SK-N-MC (cell line): Measurements from ENCODE around the gene AFF4.

Experiments
- DNase-seq: peaks from one replicate; pipeline ENCODE4 v3.0.0-alpha.2; 2011; ENCODE audit warnings: low read depth, low spot score
- H3K27ac ChIP-seq: fragments of 200-600 bp; sonication (generic); 2 replicates; pipeline ENCODE4 v1.5.1; 2016; ENCODE audit warnings: mixed run types
- H3K36me3 ChIP-seq: fragments of 200-600 bp; sonication (generic); 2 replicates; pipeline ENCODE4 v1.6.1; 2017; ENCODE audit warnings: antibody characterized with exemption, low read length, mixed read lengths; ENCODE audit not compliant: insufficient read depth
- H3K4me3 ChIP-seq: fragments of 200-600 bp; sonication (generic); 2 replicates; pipeline ENCODE4 v1.5.1; 2016
- H3K9ac ChIP-seq: fragments of 200-600 bp; sonication (generic); 2 replicates; pipeline ENCODE4 v1.8.0; 2017; ENCODE audit warnings: mixed run types, mixed read lengths; ENCODE audit not compliant: insufficient read length
- H3K9me3 ChIP-seq: fragments of 200-600 bp; sonication (generic); 2 replicates; pipeline ENCODE4 v1.6.1; 2017; ENCODE audit warnings: low read depth, mild to moderate bottlenecking, antibody characterized with exemption, low read length, moderate library complexity, mixed read lengths
- EZH2 ChIP-seq: fragments of 200-600 bp; sonication (generic); IDR thresholded peaks from one replicate; pipeline ENCODE4 v1.6.1; 2017; ENCODE audit warnings: antibody characterized with exemption
- FOXP2 ChIP-seq: optimal IDR thresholded peaks from 2 replicates; pipeline ENCODE3; 2011; ENCODE audit warnings: mild to moderate bottlenecking, moderate library complexity; ENCODE audit not compliant: insufficient read depth; ENCODE audit errors: extremely low read length, control extremely low read depth
- POLR2AphosphoS5 ChIP-seq: IDR thresholded peaks from 2 replicates; pipeline ENCODE4 v1.6.1; 2012; ENCODE audit warnings: mild to moderate bottlenecking, low read depth, low read length, borderline replicate concordance

Gene AFF4

GRCh38 chr5:132841305-132841704, 122.1 kb downstream of the AFF4 start:
- Histone ChIP-seq H3K9ac (no peak overlapping the region), H3K27ac (no peak overlapping the region), H3K36me3 (no peaks in the 10 kb centered on the region), H3K4me3 (no peak overlapping the region), H3K9me3 (no peaks in the 10 kb centered on the region)
- TF ChIP-seq POLR2AphosphoS5 = no peak
- no peak for TF ChIP-seq EZH2
- no peak for TF ChIP-seq FOXP2
- no peak for DNase-seq

- no peak overlapping the region for H3K9ac ChIP-seq
- no peak overlapping the region for H3K27ac ChIP-seq
- no peaks in the 10 kb centered on the region for H3K36me3 ChIP-seq
- TF ChIP-seq POLR2AphosphoS5 (no peak), EZH2 (no peak), FOXP2 (no peak)
- H3K4me3 ChIP-seq = no peak overlapping the region
- DNase-seq = no peak
- H3K9me3 ChIP-seq = no peaks in the 10 kb centered on the region
Measured at GRCh38 chr5:132840896-132841295, 122.5 kb downstream of the AFF4 start.

GRCh38 chr5:132840313-132840712, 123.1 kb downstream of the AFF4 start:
- H3K9ac ChIP-seq = no peak overlapping the region
- TF ChIP-seq FOXP2 = no peak
- TF ChIP-seq POLR2AphosphoS5 = no peak
- no peak for TF ChIP-seq EZH2
- H3K4me3 ChIP-seq = no peak overlapping the region
- no peak for DNase-seq
- H3K9me3 ChIP-seq = no peaks in the 10 kb centered on the region
- no peaks in the 10 kb centered on the region for H3K36me3 ChIP-seq
- H3K27ac ChIP-seq = no peak overlapping the region

GRCh38 chr5:132839426-132840301, 123.8 kb downstream of the AFF4 start:
- Histone ChIP-seq H3K36me3 (no peaks in the 10 kb centered on the region), H3K9ac (no peak overlapping the region), H3K4me3 (no peak overlapping the region), H3K27ac (no peak overlapping the region), H3K9me3 (no peaks in the 10 kb centered on the region)
- DNase-seq = no peak
- TF ChIP-seq EZH2 (no peak), POLR2AphosphoS5 (no peak), FOXP2 (no peak)

- Histone ChIP-seq H3K4me3 (no peak overlapping the region), H3K9me3 (no peaks in the 10 kb centered on the region), H3K9ac (no peak overlapping the region), H3K27ac (no peak overlapping the region), H3K36me3 (no peaks in the 10 kb centered on the region)
- no peak for DNase-seq
- TF ChIP-seq POLR2AphosphoS5 (no peak), FOXP2 (no peak), EZH2 (no peak)
Measured at GRCh38 chr5:132838516-132839282, 124.7 kb downstream of the AFF4 start.

- no peak for DNase-seq
- Histone ChIP-seq H3K9me3 (no peaks in the 10 kb centered on the region), H3K4me3 (no peak overlapping the region), H3K9ac (no peak overlapping the region), H3K27ac (no peak overlapping the region), H3K36me3 (no peaks in the 10 kb centered on the region)
- TF ChIP-seq POLR2AphosphoS5 (no peak), EZH2 (no peak), FOXP2 (no peak)
Measured at GRCh38 chr5:132837868-132838267, 125.6 kb downstream of the AFF4 start.

- Histone ChIP-seq H3K27ac (no peak overlapping the region), H3K9ac (no peak overlapping the region), H3K36me3 (no peaks in the 10 kb centered on the region), H3K9me3 (no peaks in the 10 kb centered on the region), H3K4me3 (no peak overlapping the region)
- TF ChIP-seq POLR2AphosphoS5 (no peak), EZH2 (no peak), FOXP2 (no peak)
- no peak for DNase-seq
Measured at GRCh38 chr5:132836852-132837251, 126.6 kb downstream of the AFF4 start.

GRCh38 chr5:132834057-132834456, 129.4 kb downstream of the AFF4 start:
- Histone ChIP-seq H3K9me3 (no peaks in the 10 kb centered on the region), H3K27ac (no peak overlapping the region), H3K4me3 (no peak overlapping the region), H3K36me3 (no peaks in the 10 kb centered on the region), H3K9ac (no peak overlapping the region)
- TF ChIP-seq EZH2 (no peak), POLR2AphosphoS5 (no peak), FOXP2 (no peak)
- no peak for DNase-seq

GRCh38 chr5:132832612-132833011, 130.8 kb downstream of the AFF4 start:
- H3K4me3 ChIP-seq = no peak overlapping the region
- no peaks in the 10 kb centered on the region for H3K9me3 ChIP-seq
- no peak overlapping the region for H3K27ac ChIP-seq
- no peak for TF ChIP-seq POLR2AphosphoS5
- no peak overlapping the region for H3K9ac ChIP-seq
- H3K36me3 ChIP-seq = no peaks in the 10 kb centered on the region
- no peak for DNase-seq
